ENCODE results near the gene CAMSAP1.

Gene CAMSAP1

DNA sequence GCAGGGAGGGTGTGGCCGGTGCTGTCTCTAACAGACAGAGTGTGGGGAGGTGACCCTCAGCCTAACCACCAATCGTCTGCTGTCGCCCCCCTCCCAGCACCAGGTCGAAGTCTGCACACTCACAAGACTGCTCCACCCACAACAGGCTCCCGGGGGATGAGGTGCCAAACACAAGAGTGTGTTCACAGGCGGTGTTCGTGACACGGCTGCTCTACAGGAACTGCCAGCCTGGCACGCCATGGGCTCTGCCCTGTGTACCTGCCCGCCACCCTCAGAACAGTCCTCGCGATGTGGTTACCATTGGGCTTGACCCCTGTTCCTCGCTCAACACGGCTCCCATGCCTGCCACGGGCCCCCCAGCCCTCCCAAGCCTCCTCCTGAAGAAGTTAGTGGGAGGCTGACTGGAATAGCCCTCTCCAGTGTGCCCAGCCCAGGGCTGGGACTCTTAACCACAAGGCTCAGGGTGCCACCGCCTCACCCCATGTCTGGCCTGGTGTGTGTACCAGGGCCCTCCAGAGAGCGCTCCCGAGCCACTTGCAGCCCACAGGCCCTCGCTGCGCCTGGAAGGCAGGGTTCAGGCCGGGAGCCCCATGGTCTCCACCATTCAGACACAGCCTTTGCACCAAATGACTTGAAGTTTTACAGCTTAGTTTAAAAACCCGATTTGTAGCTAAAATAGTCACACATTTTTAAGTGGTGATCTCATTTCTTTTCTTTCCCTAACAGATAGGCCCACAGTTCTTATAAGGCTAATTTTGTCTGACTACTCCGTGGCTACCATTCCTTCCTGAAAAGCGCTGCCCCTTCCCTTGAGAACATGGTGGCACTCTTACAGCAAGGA lies 102.5 kb downstream of the CAMSAP1 start:
- TF ChIP-seq, protein P1, sequence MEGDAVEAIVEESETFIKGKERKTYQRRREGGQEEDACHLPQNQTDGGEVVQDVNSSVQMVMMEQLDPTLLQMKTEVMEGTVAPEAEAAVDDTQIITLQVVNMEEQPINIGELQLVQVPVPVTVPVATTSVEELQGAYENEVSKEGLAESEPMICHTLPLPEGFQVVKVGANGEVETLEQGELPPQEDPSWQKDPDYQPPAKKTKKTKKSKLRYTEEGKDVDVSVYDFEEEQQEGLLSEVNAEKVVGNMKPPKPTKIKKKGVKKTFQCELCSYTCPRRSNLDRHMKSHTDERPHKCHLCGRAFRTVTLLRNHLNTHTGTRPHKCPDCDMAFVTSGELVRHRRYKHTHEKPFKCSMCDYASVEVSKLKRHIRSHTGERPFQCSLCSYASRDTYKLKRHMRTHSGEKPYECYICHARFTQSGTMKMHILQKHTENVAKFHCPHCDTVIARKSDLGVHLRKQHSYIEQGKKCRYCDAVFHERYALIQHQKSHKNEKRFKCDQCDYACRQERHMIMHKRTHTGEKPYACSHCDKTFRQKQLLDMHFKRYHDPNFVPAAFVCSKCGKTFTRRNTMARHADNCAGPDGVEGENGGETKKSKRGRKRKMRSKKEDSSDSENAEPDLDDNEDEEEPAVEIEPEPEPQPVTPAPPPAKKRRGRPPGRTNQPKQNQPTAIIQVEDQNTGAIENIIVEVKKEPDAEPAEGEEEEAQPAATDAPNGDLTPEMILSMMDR (IDR thresholded peaks at IDR 0.05; ENCODE audit: low read depth, low read length): no peak
- DNase-seq (ENCODE audit: extremely low read depth, low read depth): no peak

DNA sequence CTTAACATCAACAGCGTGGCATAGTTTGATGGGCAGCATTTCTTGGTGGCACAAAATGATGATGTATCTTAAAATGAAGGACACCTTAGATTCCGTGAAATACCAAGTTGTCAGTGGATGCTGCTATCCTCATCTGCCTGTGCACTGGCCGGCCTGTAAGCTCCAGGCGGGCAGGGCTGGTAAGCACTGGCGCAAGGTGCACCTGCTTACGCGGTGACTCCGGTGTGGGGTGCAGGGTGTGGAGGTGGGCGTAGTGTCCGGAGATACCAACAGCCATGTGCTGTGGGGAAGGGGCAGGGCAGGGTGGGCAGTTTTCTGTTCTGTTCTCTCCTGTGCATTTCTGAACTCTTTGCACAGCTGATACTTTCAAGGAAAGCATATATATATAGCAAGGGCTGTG lies 103.9 kb downstream of the CAMSAP1 start:
- TF ChIP-seq, protein P1 (IDR thresholded peaks at IDR 0.05; ENCODE audit: low read depth, low read length): no peak
- DNase-seq (ENCODE audit: extremely low read depth, low read depth): no peak

DNA sequence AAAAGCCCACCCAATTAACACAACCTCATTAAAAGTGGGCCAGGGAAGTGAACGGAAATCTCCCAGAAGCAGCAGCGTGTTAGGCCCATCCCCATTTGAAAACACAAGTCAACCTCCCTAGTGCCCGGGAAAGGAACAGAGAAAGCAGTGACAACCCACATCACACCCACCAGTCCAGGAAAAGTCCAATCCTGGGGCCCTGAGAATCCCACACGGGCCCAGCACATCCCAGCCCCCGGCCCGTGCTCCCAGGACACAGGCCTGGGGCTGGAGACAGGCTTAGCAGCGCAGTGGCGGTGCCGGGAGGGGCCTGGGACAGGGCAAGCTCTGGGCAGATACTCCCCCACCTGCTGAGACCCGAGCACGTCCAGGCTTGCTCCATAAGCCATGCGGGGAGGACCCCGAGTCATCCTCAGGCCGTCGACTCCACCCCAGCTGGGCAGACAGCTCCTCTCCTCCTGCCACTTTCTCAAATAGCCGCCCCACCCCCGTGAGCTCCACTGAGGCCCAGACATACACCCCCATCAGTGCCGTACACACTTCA lies 104.4 kb downstream of the CAMSAP1 start:
- TF ChIP-seq, protein P1 (IDR thresholded peaks at IDR 0.05; ENCODE audit: low read depth, low read length): no peak
- DNase-seq (ENCODE audit: extremely low read depth, low read depth): no peak

DNA sequence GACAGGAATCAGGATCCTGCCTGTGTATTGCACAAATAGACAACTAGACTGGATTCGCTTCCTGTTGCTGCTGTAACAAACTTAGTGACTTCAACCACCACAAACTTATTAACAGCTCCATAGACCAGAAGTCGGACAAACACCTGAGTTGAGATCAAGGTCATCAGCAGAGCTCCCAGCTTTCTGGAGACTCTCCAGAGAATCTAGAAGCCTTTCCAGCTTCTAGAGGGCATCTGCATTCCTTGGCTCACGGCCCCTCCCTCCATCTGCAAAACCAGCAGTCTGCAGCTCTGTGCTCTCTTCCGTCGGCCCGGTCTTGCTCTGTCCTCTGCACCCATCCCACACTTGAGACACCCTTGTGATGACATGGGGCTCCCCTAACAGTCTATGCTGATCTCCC lies 106.3 kb downstream of the CAMSAP1 start:
- TF ChIP-seq, protein P1 (IDR thresholded peaks at IDR 0.05; ENCODE audit: low read depth, low read length): no peak
- no peak for DNase-seq (ENCODE audit: extremely low read depth, low read depth)

DNA sequence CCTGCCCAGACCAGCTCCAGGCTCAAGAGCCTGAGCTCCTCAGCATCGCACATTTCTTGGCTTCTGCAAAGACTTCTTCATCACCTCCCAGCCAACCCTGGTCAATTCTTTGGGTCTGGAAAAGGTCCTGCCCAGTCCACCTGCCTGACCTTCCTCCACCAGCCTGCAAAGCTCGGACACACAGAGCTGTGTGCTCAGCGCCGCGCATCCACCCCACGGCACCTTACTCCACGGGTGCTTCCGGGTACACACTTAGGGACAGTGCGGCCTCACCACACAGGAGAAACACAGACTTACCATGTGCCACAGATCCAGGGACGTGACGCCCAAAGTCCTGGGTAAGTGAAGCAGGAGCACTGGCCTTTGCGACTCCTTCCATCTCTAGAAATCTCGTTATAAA lies 108.1 kb downstream of the CAMSAP1 start:
- no peak for DNase-seq (ENCODE audit: extremely low read depth, low read depth)
- TF ChIP-seq, protein P1 (IDR thresholded peaks at IDR 0.05; ENCODE audit: low read depth, low read length): no peak

DNA sequence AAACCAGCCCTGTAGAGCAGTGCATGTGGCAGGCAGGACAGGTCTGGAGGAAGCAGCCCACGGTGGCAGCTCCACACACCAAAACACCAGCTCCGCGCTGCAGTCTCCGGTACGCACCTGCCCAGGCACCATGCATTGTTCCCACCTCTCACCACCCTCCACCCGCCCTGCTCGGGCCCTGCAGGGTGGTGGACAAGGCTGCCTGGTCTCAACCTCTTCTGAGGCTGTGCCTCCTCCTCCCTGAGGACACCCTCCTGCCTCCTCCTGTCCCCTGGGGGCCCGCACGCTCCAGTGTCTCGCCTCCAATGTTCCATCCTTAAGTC lies 109.1 kb downstream of the CAMSAP1 start:
- DNase-seq (ENCODE audit: extremely low read depth, low read depth): no peak

More for the DNA sequence above, 109.1 kb downstream of the CAMSAP1 start:
- TF ChIP-seq, protein P1 (IDR thresholded peaks at IDR 0.05; ENCODE audit: low read depth, low read length): no peak

All from AG09319 (cell line).